GM23338 (cell line): ENCODE measurements around the gene CZIB.

ENCODE experiments used
- EZH2phosphoT487 ChIP-seq: fragments of 200-600 bp; sonication (generic); IDR thresholded peaks from one replicate; pipeline ENCODE4 v1.8.1; 2018; ENCODE audit warnings: antibody characterized with exemption; ENCODE audit not compliant: unreplicated experiment
- TF ChIP-seq, protein P1 (sequence below): IDR thresholded peaks from one replicate; pipeline ENCODE4 v1.6.1; 2018; ENCODE audit warnings: antibody characterized with exemption; ENCODE audit not compliant: unreplicated experiment
- TF ChIP-seq, protein P2 (sequence below), 2 experiments: fragments of 200-600 bp in 1 of 2; sonication (generic) in 1 of 2; conservative IDR thresholded peaks; 2 replicates each; pipeline versions ENCODE4 v1.5.1 to v1.6.1; 2016 to 2017; ENCODE audit warnings: antibody characterized with exemption in 2 of 2, low read depth in 2 of 2, mild to moderate bottlenecking in 2 of 2, moderate library complexity in 1 of 2

DNA sequence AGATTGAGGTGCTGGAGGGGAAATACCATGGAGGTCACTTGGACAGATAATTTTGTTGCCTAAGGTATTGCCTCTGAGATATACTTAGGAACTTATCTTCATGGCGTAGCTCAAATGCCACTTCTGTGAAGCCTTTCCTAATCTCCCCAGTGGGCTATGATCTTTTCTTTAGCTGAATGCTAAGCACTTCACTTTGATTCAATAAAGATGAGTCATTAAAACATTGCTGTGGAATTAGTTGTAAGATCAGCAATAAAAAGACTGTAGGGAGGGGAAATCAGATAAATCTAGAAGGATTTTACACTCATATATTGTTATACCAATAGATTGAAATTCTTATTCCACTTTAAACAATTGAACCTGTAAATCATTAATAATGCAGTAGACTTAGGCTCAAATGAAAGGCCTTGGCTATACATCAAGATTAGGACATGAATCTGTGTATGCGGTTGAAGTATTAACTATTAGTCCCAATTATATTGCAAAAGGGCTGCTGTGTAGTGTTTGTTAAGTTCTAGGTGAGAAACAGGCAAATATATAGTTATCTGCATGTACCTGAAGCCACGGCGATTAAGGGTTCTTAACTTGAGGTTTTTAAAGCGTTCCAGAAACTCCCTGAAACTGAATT is 37.1 kb upstream of the CZIB start:
- TF ChIP-seq, protein P1, sequence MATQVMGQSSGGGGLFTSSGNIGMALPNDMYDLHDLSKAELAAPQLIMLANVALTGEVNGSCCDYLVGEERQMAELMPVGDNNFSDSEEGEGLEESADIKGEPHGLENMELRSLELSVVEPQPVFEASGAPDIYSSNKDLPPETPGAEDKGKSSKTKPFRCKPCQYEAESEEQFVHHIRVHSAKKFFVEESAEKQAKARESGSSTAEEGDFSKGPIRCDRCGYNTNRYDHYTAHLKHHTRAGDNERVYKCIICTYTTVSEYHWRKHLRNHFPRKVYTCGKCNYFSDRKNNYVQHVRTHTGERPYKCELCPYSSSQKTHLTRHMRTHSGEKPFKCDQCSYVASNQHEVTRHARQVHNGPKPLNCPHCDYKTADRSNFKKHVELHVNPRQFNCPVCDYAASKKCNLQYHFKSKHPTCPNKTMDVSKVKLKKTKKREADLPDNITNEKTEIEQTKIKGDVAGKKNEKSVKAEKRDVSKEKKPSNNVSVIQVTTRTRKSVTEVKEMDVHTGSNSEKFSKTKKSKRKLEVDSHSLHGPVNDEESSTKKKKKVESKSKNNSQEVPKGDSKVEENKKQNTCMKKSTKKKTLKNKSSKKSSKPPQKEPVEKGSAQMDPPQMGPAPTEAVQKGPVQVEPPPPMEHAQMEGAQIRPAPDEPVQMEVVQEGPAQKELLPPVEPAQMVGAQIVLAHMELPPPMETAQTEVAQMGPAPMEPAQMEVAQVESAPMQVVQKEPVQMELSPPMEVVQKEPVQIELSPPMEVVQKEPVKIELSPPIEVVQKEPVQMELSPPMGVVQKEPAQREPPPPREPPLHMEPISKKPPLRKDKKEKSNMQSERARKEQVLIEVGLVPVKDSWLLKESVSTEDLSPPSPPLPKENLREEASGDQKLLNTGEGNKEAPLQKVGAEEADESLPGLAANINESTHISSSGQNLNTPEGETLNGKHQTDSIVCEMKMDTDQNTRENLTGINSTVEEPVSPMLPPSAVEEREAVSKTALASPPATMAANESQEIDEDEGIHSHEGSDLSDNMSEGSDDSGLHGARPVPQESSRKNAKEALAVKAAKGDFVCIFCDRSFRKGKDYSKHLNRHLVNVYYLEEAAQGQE: no peak
- TF ChIP-seq, protein P2, sequence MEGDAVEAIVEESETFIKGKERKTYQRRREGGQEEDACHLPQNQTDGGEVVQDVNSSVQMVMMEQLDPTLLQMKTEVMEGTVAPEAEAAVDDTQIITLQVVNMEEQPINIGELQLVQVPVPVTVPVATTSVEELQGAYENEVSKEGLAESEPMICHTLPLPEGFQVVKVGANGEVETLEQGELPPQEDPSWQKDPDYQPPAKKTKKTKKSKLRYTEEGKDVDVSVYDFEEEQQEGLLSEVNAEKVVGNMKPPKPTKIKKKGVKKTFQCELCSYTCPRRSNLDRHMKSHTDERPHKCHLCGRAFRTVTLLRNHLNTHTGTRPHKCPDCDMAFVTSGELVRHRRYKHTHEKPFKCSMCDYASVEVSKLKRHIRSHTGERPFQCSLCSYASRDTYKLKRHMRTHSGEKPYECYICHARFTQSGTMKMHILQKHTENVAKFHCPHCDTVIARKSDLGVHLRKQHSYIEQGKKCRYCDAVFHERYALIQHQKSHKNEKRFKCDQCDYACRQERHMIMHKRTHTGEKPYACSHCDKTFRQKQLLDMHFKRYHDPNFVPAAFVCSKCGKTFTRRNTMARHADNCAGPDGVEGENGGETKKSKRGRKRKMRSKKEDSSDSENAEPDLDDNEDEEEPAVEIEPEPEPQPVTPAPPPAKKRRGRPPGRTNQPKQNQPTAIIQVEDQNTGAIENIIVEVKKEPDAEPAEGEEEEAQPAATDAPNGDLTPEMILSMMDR (conservative IDR thresholded peaks at IDR 0.05; ENCODE audit: low read depth in 2 of 2): no peak
- no peak for TF ChIP-seq EZH2phosphoT487
